ENCODE measurements around the gene C1QL3.

The C1QL3 gene

GRCh38 chr10:16491933-16492332 is 29.7 kb downstream of the C1QL3 start:
- TF ChIP-seq CTCF (IDR thresholded peaks at IDR 0.05; ENCODE audit: low read depth, low read length), result no peak
- Histone ChIP-seq H3K27me3 (ENCODE audit: insufficient read depth, low read depth, severe bottlenecking) (no peaks in the 10 kb centered on the region), H3K9me3 (ENCODE audit: severe bottlenecking) (no peaks in the 10 kb centered on the region), H3K36me3 (no peaks in the 10 kb centered on the region), H3K27ac (peak overlapping the region; percentile 70), H3K4me3 (ENCODE audit: low read depth, low read length) (peak overlapping the region; percentile 14; the same call in 1 of the 2 replicates)
- DNase-seq, result peak; percentile 61

GRCh38 chr10:16490511-16490910 is 31.2 kb downstream of the C1QL3 start:
- Histone ChIP-seq H3K36me3 (no peaks in the 10 kb centered on the region), H3K27me3 (ENCODE audit: insufficient read depth, low read depth, severe bottlenecking) (no peaks in the 10 kb centered on the region), H3K4me3 (ENCODE audit: low read depth, low read length) (no peak overlapping the region), H3K9me3 (ENCODE audit: severe bottlenecking) (no peaks in the 10 kb centered on the region), H3K27ac (no peak overlapping the region)
- DNase-seq, result no peak
- no peak for TF ChIP-seq CTCF (IDR thresholded peaks at IDR 0.05; ENCODE audit: low read depth, low read length)

GRCh38 chr10:16483241-16483917 is 38.3 kb downstream of the C1QL3 start:
- Histone ChIP-seq H3K27ac (no peak overlapping the region), H3K36me3 (no peaks in the 10 kb centered on the region), H3K9me3 (ENCODE audit: severe bottlenecking) (no peaks in the 10 kb centered on the region), H3K4me3 (ENCODE audit: low read depth, low read length) (no peak overlapping the region), H3K27me3 (ENCODE audit: insufficient read depth, low read depth, severe bottlenecking) (no peaks in the 10 kb centered on the region)
- no peak for TF ChIP-seq CTCF (IDR thresholded peaks at IDR 0.05; ENCODE audit: low read depth, low read length)
- no peak for DNase-seq

- H3K27me3 ChIP-seq (ENCODE audit: insufficient read depth, low read depth, severe bottlenecking), result no peaks in the 10 kb centered on the region
- H3K4me3 ChIP-seq (ENCODE audit: low read depth, low read length), result no peak overlapping the region
- no peak for TF ChIP-seq CTCF (IDR thresholded peaks at IDR 0.05; ENCODE audit: low read depth, low read length)
- no peak for DNase-seq
- no peaks in the 10 kb centered on the region for H3K36me3 ChIP-seq
- H3K9me3 ChIP-seq (ENCODE audit: severe bottlenecking), result no peaks in the 10 kb centered on the region
- H3K27ac ChIP-seq, result no peak overlapping the region
Observed at GRCh38 chr10:16481052-16481728, 40.5 kb downstream of the C1QL3 start.

GRCh38 chr10:16478801-16479200 is 42.9 kb downstream of the C1QL3 start:
- no peak overlapping the region for H3K27ac ChIP-seq
- no peak overlapping the region for H3K4me3 ChIP-seq (ENCODE audit: low read depth, low read length)
- TF ChIP-seq CTCF (IDR thresholded peaks at IDR 0.05; ENCODE audit: low read depth, low read length), result no peak
- DNase-seq, result no peak
- no peaks in the 10 kb centered on the region for H3K27me3 ChIP-seq (ENCODE audit: insufficient read depth, low read depth, severe bottlenecking)
- no peaks in the 10 kb centered on the region for H3K36me3 ChIP-seq
- H3K9me3 ChIP-seq (ENCODE audit: severe bottlenecking), result no peaks in the 10 kb centered on the region
